Fibroblast of the aortic adventitia (primary cell): Measurements from ENCODE around the gene URAD. TPM values are rescaled to one million over a fixed set of nuclear protein-coding genes. Genes with fewer than 3 reads are reported as not detected.

Experiments
- DNase-seq: peaks from one replicate; pipeline ENCODE4 v3.0.0-alpha.2; 2010; ENCODE audit warnings: low read depth
- H3K4me3 ChIP-seq: 2 replicates; pipeline ENCODE4 v1.5.1; 2011; ENCODE audit warnings: low read depth, mild to moderate bottlenecking, control low read depth, low read length, moderate library complexity
- total RNA-seq: library from RNA; depleted of rRNA; stranded (reverse); fragments of >200 nt; gene quantifications from 2 replicates; pipeline ENCODE4 v1.2.3, GENCODE V29; 2012; ENCODE audit warnings: low replicate concordance
- TF ChIP-seq, protein P1 (sequence below): IDR thresholded peaks from 2 replicates; pipeline ENCODE4 v1.5.1; 2011; ENCODE audit warnings: mild to moderate bottlenecking, low read length, control low read depth, inconsistent platforms; ENCODE audit not compliant: insufficient read depth

Gene URAD
- total RNA-seq, 1 donor: not detected

DNA sequence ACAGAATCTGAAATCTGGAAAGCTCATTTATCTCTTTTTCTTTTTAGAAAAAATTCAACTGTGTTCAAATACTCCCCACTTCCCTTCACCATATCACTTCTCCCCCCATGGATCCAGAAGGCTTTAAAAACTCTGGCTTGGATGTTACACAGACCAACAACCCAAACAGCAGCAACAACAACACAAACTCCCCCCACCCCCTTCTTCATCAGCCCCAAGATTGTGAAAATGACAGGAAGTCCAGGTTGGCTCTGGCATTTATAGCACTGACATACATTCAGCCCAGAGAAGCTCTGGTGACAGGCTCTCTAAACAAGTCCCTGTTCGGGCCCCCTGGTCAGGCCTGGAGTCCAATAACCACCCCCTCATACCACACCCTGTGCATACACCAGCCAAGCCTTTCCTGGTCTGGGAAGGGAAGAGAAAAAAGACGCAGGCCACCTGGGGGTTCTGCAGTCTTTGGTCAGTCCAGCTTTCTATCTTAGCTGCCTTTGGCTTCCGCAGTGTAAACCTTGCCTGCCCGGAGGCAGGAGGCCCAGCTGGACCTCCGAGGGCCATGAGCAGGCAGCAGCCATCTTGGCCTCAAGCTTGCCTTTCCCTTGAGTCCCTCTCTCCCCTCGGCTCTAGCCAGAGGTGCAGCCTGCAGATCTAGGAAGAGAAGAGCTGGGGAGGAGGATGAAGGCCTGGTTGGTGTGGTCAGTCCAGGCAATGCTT, 26.2 kb downstream of the URAD start:
- TF ChIP-seq, protein P1, sequence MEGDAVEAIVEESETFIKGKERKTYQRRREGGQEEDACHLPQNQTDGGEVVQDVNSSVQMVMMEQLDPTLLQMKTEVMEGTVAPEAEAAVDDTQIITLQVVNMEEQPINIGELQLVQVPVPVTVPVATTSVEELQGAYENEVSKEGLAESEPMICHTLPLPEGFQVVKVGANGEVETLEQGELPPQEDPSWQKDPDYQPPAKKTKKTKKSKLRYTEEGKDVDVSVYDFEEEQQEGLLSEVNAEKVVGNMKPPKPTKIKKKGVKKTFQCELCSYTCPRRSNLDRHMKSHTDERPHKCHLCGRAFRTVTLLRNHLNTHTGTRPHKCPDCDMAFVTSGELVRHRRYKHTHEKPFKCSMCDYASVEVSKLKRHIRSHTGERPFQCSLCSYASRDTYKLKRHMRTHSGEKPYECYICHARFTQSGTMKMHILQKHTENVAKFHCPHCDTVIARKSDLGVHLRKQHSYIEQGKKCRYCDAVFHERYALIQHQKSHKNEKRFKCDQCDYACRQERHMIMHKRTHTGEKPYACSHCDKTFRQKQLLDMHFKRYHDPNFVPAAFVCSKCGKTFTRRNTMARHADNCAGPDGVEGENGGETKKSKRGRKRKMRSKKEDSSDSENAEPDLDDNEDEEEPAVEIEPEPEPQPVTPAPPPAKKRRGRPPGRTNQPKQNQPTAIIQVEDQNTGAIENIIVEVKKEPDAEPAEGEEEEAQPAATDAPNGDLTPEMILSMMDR: no peak
- no peak overlapping the region for H3K4me3 ChIP-seq
- DNase-seq: no peak

DNA sequence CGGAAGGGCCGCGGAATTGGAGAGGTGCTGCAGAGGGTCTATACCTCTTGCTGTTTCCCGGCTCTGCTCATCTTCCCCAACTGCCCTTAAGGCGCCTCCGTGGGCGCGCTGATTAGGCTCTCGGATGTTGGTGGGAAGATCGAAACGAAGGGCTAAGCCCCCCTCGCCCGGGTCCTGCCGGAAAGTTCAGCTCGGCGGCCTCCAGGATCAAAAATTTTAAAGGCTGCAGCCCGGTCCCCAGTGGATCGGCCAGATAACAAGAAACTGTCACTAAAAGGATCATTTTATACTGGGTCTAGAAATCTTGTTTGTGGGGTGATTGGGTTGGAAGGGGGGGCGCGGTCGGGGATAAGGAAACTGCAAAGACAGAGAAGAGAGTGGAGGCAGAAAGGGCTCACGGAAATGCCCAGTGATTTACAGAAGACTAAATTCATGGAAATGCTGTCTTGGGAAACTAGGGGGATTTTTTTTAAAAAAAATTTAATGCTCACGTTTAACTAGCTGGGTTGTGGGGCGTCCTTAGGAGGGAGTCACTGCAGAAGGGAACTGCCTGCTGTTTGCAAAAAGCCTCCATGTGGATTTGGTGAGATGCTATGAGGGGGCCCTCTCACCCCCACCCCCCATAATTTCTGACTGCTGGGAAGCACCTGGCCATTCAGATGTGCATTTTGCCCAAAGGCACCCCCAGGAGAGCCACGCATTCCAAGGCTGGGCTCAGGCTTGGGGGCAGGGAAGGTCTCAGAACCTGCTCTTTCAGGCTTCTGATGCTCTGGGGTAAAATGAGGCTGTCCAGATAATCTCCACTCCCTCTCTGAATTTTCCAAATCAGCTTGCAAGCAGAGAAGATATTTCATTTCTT, 27.0 kb downstream of the URAD start:
- no peak overlapping the region for H3K4me3 ChIP-seq
- TF ChIP-seq, protein P1: no peak
- no peak for DNase-seq

DNA sequence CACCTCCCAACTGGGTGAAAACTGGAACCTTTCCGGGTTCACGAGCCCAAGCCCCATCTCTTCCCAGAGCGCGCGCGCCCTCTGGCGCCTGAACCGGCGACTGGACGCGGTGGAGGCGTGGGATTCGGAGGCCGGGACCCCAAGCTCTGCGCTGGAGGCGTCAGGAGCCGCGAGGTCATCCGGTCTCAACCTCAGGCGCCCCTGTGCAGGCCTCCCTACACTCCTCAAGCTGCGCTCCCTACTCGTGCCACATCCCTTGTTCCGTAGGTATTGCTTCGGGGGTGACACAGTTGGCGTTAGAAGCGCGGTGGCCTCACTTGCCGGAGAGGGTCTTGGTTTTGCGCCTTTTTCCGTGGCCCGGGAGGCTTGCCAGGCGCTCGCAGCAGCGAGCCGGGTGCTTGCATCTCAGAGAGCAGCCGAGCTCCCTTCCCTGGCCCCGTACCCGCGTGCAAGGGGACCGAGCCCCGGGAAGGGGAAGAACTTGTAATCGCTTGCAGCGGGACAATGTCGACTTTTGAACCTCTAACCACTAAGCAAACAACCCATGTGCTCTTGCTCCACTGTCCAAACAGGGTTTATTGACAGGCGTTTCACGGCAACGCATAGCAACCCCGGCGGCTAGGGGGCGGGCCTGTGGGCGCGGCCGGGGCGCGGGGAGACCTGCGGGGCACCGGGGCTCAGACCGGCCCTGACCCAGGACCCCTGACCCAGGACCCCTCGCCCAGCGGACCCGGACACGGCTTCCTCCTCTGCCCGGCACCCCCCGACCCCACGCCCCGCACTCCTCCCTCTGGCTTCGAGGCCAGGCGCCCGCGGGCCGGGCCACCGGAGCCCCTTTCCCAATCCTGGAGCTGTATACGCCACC, 27.9 kb downstream of the URAD start:
- TF ChIP-seq, protein P1: peak; percentile 29
- no peak overlapping the region for H3K4me3 ChIP-seq
- DNase-seq: no peak

DNA sequence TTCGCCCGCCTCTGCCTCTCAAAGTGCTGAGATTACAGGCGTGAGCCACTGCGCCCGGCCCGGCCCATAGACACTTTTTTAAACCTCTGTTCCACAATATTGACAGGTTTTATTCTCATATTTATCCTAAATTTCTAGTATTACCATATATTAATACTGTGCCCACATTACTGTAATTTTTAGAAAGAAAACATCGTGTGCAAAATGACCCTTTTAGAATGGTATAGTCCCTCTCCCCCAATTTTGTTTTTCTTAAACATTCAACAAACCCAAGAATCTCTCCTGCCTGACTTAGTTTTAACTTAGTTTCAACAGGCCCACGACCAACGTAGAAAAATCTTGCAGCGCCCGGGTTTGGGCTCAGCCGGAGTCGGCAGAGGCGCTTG, 28.5 kb downstream of the URAD start:
- TF ChIP-seq, protein P1: no peak

DNA sequence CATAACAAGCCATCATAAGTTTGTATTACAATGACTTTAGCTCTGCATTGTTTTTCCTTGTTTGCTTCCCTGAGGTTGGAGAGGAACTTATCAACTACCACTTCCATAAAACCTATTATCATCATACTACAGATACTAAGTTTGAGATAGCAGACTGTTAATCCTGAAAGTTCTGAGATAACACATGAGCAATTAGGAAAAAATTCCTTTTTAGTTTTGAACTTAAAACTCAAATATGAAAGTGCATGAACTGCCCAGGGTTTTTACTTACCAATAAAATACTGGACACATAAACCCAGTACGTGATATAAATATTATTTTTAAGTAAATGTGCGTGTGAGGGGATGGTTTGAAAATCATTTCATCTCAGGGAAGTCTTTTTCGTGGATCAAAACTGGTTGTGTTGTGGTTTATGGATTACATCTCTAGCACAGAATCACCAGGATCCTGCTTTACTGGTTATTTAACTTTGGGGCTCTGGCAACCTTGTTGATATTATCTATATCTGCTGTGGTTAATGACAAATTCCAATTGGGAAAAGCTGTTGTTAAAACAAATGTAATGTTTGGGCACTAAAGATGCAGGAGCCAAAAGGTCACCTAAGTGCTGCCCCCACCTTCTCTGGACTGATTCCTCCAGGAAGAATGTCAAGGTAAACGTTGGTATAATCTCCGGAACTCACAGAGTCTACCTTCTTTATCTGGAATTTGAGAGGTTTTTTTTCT, 31.8 kb downstream of the URAD start:
- H3K4me3 ChIP-seq: no peak overlapping the region
- TF ChIP-seq, protein P1: no peak
- no peak for DNase-seq

More for the DNA sequence above, 28.5 kb downstream of the URAD start:
- no peak for DNase-seq
- H3K4me3 ChIP-seq: no peak overlapping the region
